ENCODE data around the gene PPP6R2.

Gene PPP6R2

GRCh38 chr22:50467341-50467740 is 124.2 kb downstream of the PPP6R2 start:
- no peak overlapping the region for H3K4me3 ChIP-seq (ENCODE audit: low read length)
- TF ChIP-seq CTCF (conservative IDR thresholded peaks at IDR 0.05; ENCODE audit: low read length), result no peak
- DNase-seq (ENCODE audit: low read depth), result no peak

GRCh38 chr22:50467773-50468440 is 124.8 kb downstream of the PPP6R2 start:
- no peak for TF ChIP-seq CTCF (conservative IDR thresholded peaks at IDR 0.05; ENCODE audit: low read length)
- no peak overlapping the region for H3K4me3 ChIP-seq (ENCODE audit: low read length)
- DNase-seq (ENCODE audit: low read depth), result no peak

- no peak overlapping the region for H3K4me3 ChIP-seq (ENCODE audit: low read length)
- no peak for DNase-seq (ENCODE audit: low read depth)
- TF ChIP-seq CTCF (conservative IDR thresholded peaks at IDR 0.05; ENCODE audit: low read length), result no peak
Measured at GRCh38 chr22:50468626-50469025, 125.5 kb downstream of the PPP6R2 start.

- DNase-seq (ENCODE audit: low read depth), result peak; percentile 27
- no peak for TF ChIP-seq CTCF (conservative IDR thresholded peaks at IDR 0.05; ENCODE audit: low read length)
- no peak overlapping the region for H3K4me3 ChIP-seq (ENCODE audit: low read length)
Measured at GRCh38 chr22:50469377-50470305, 126.5 kb downstream of the PPP6R2 start.

GRCh38 chr22:50470491-50470890 is 127.4 kb downstream of the PPP6R2 start:
- no peak for TF ChIP-seq CTCF (conservative IDR thresholded peaks at IDR 0.05; ENCODE audit: low read length)
- no peak overlapping the region for H3K4me3 ChIP-seq (ENCODE audit: low read length)
- DNase-seq (ENCODE audit: low read depth), result no peak

- H3K4me3 ChIP-seq (ENCODE audit: low read length), result no peak overlapping the region
- no peak for DNase-seq (ENCODE audit: low read depth)
- no peak for TF ChIP-seq CTCF (conservative IDR thresholded peaks at IDR 0.05; ENCODE audit: low read length)
Measured at GRCh38 chr22:50471197-50471847, 128.2 kb downstream of the PPP6R2 start.
